Measurements from ENCODE around the gene DYNLL1. TPM values are rescaled to one million over a fixed set of nuclear protein-coding genes. Genes with fewer than 3 reads are reported as not detected.
A peak's percentile ranks its signal among the peaks of the same experiment; 100 is the strongest.

The DYNLL1 gene
- total and polyA plus RNA-seq, 9 donors: 92.9 to 522 (median 256) TPM

- Histone ChIP-seq H3K9me3 (no peaks in the 10 kb centered on the region), H3K4me3 (no peak overlapping the region), H3K36me3 (no peaks in the 10 kb centered on the region), H3K4me1 (ENCODE audit: insufficient read depth) (peaks cover 10% of the 10 kb centered on the region), H3K27me3 (no peaks in the 10 kb centered on the region), H3K27ac (no peak overlapping the region)
- 90 to 96% (median 93%) methylated on average over 5 of the region's 5 CpGs for WGBS, 3 donors
- no peak for DNase-seq
- intact Hi-C loops (cut with DNase I): no loop called here
- TF ChIP-seq EP300 (IDR thresholded peaks at IDR 0.05) (no peak), POLR2A (IDR thresholded peaks at IDR 0.05) (no peak), CTCF (IDR thresholded peaks at IDR 0.05) (no peak)
Observed at GRCh38 chr12:120490325-120490724, 5.6 kb upstream of the DYNLL1 start.

- WGBS, 3 donors: 46 to 62% (median 47%) methylated on average over 2 of the region's 2 CpGs
- peak in 1 of 5 donors; percentile 52 for DNase-seq
- TF ChIP-seq POLR2A (IDR thresholded peaks at IDR 0.05): no peak
- TF ChIP-seq EP300 (IDR thresholded peaks at IDR 0.05): no peak
- no peak for TF ChIP-seq CTCF (IDR thresholded peaks at IDR 0.05)
- intact Hi-C loops (cut with DNase I): no loop called here
- H3K4me3 ChIP-seq: no peak overlapping the region
- H3K27me3 ChIP-seq: no peaks in the 10 kb centered on the region
- H3K36me3 ChIP-seq: no peaks in the 10 kb centered on the region
- H3K4me1 ChIP-seq (ENCODE audit: insufficient read depth): peaks cover 10% of the 10 kb centered on the region
- no peak overlapping the region for H3K27ac ChIP-seq
- H3K9me3 ChIP-seq: no peaks in the 10 kb centered on the region
Observed at GRCh38 chr12:120490833-120491512, 4.9 kb upstream of the DYNLL1 start.

- Histone ChIP-seq H3K27ac (peak overlapping the region in 1 of 2 donors; percentile 41), H3K4me1 (ENCODE audit: insufficient read depth) (peaks cover 5% of the 10 kb centered on the region), H3K9me3 (no peaks in the 10 kb centered on the region), H3K36me3 (no peaks in the 10 kb centered on the region), H3K4me3 (peak overlapping the region; percentile 97), H3K27me3 (no peaks in the 10 kb centered on the region)
- no peak for TF ChIP-seq CTCF (IDR thresholded peaks at IDR 0.05)
- TF ChIP-seq POLR2A (IDR thresholded peaks at IDR 0.05): no peak
- no peak for TF ChIP-seq EP300 (IDR thresholded peaks at IDR 0.05)
- DNase-seq: peak in 1 of 5 donors; percentile 18
- 11 to 14% (median 12%) methylated on average over 16 to 17 of the region's 17 CpGs for WGBS, 3 donors
- intact Hi-C loops (cut with DNase I): no loop called here
Observed at GRCh38 chr12:120495186-120495730, 655 bp upstream of the DYNLL1 start.

GRCh38 chr12:120496413-120497340 lies 764 bp downstream of the DYNLL1 start:
- WGBS, 3 donors: 1 to 2% (median 1%) methylated on average over 47 of the region's 47 CpGs
- H3K4me1 ChIP-seq (ENCODE audit: insufficient read depth): peaks cover 5% of the 10 kb centered on the region
- H3K27ac ChIP-seq: peak overlapping the region; percentile 60 to 83
- intact Hi-C loops (cut with DNase I): no loop called here
- DNase-seq: peak; percentile 73 to 83 (median 76)
- H3K9me3 ChIP-seq: no peaks in the 10 kb centered on the region
- H3K4me3 ChIP-seq: peak overlapping the region; percentile 97
- no peaks in the 10 kb centered on the region for H3K27me3 ChIP-seq
- no peak for TF ChIP-seq POLR2A (IDR thresholded peaks at IDR 0.05)
- TF ChIP-seq CTCF (IDR thresholded peaks at IDR 0.05): no peak
- no peak for TF ChIP-seq EP300 (IDR thresholded peaks at IDR 0.05)
- no peaks in the 10 kb centered on the region for H3K36me3 ChIP-seq
